Uterus (tissue), 2 donors: Measurements from ENCODE around the gene GBE1.

Experiments used
- POLR2A ChIP-seq, 2 donors: fragments of 450-650 bp; IDR thresholded peaks; one replicate each; pipeline ENCODE4 v1.6.1; 2016; ENCODE audit warnings: antibody characterized with exemption in 2 of 2, mild to moderate bottlenecking in 1 of 2, moderate library complexity in 1 of 2
- TF ChIP-seq, protein P1 (sequence below), 4 experiments: fragments of 200-600 bp in 2 of 4; fragments of 450-650 bp in 2 of 4; sonication (generic) in 2 of 4; IDR thresholded peaks; one replicate each; pipeline ENCODE4 v1.5.1; 2016 to 2019; ENCODE audit warnings: antibody characterized with exemption in 4 of 4, mild to moderate bottlenecking in 2 of 4, moderate library complexity in 1 of 4

- TF ChIP-seq POLR2A (IDR thresholded peaks at IDR 0.05) = no peak
- TF ChIP-seq, protein P1, sequence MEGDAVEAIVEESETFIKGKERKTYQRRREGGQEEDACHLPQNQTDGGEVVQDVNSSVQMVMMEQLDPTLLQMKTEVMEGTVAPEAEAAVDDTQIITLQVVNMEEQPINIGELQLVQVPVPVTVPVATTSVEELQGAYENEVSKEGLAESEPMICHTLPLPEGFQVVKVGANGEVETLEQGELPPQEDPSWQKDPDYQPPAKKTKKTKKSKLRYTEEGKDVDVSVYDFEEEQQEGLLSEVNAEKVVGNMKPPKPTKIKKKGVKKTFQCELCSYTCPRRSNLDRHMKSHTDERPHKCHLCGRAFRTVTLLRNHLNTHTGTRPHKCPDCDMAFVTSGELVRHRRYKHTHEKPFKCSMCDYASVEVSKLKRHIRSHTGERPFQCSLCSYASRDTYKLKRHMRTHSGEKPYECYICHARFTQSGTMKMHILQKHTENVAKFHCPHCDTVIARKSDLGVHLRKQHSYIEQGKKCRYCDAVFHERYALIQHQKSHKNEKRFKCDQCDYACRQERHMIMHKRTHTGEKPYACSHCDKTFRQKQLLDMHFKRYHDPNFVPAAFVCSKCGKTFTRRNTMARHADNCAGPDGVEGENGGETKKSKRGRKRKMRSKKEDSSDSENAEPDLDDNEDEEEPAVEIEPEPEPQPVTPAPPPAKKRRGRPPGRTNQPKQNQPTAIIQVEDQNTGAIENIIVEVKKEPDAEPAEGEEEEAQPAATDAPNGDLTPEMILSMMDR (IDR thresholded peaks at IDR 0.05) = no peak
Measured at GRCh38 chr3:81513591-81513990, 247.9 kb downstream of the GBE1 start.
